NCI-H1048 (cell line): Measurements from ENCODE around the gene FAM163B.

Experiments
- DNase-seq: peaks from one replicate; lab custom pipeline; 2025; lab: John Stamatoyannopoulos, UW

The FAM163B gene

DNA sequence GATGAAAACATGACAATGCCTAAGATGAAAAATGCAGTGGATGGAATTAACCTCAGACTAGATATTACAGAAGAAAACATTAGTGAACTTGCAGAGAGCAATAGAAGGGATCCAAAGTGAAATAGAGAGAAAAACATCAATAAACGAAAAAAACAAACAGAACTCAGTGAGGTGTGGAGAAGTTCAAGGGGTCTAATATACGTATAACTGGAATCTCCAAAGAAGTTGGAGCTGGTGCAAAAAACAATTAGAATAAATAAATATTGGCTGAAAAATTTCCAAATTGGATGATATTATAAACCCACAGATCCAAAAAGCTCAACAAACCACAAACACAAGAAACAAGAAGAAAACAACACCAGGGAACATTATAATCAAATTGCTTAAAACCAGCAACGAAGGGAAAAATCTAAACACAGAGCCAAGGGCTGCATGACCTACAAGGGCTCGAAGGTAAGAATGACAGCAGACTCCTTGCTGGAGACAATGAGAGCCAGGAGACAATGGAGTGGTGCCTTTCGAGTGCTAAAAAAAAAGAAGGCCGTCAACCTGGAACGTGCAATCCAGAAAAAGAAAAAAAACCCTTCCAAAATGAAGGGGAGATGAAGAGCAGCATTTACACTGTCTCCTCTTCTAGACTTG, 11.8 kb downstream of the FAM163B start:
- DNase-seq = no peak

DNA sequence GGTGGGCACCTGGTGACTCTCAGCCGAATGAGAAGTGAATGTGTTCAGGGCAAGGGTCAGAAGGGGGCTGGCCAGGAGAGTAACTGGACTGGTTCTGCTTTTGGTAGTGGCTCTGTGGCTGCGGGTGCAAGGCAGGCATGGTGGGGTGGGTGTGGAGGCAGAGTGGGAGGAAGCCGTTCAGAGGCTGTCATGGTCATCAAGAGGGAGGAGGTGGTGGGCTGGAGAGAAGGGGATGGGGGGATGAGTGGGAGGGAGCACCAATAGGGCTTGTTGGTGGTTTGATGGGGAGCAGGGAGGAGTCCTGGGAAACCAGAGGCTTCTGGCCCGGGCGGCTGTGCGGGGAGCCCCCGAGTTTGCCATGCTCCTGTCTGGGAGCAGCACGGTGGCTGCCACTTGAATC, 13.3 kb downstream of the FAM163B start:
- DNase-seq = no peak

DNA sequence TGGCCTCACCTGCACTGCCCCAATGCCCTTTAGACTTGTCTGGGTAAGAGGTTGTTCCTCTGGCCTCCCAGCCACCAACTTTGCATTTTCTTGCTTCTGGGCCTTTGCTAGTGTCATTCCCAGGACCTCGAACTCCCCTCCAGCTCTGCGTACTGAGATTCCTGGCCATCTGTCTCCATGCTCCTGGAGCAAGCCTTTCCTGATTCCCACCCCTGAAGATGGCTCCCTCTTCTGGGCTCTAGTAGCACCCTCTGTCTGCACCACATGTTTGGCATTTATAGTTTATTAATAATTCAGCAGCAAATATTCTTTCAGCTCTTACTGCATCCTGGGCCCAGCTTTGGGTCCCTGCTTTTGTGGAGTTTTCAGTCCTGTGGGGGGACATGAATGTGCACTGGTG, 14.9 kb downstream of the FAM163B start:
- no peak for DNase-seq

DNA sequence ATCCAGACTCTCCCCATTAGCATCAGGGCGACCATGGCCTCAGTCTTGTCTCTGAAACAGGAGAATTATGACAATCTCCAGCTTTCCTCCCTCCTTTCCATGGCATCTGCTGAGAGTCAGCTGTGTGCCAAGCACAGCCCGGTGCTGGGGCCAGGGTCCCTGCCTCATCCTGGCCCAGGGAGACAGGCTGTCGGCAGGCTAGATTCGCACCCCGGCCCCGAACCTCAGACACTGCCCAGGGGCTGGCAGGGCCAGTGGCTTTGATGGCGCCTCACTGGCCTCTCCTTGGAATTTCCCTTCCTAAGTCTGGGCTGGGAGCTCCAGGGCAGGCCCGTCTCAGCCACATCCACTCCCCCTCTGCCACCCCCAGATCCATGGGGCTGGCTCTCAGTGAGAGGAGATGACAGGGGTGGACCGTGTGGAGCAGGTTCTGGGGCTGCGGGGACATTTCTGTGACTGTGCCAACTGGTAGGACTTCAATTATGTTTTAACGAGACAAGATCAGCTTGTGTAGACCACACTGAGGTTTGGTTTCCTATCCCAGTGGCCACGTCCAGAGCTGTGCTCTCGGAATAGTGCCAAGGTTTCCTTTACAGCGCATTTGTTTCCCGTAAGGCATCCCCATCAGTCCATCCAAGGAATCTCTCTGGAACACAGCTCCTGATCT, 15.5 kb downstream of the FAM163B start:
- DNase-seq = no peak

DNA sequence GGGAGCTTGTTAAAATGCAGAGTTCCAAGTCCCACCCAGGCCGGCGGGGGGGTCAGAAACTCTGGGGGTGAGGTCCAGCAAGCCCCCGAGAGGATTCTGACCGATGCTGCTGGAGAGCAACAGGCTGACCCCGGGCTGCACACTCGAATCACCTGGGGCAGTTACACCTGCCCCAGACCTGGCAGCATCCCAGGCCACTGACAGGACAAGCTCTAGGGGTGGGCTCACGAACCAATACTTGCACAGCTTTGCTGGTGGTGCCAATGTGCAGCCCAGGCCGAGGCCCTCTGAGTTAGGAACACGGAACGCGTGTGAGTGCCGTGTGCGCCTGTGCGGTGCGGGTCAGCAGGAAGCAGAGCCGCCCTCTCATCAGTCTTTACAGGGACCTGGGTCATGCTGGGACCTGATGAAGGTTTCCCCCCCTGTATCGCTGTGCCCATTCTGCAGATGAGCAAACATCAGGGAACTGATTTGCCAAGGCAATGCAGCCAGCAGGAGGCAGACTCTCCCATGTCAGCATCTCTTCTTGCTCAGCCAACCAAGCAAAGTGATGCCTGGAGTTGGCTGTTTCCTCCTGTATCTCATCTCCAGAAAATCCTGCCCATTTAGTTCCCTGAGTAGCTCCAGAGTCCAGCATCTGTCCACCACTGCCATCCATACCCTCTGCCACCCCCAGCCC, 16.3 kb downstream of the FAM163B start:
- DNase-seq = no peak

DNA sequence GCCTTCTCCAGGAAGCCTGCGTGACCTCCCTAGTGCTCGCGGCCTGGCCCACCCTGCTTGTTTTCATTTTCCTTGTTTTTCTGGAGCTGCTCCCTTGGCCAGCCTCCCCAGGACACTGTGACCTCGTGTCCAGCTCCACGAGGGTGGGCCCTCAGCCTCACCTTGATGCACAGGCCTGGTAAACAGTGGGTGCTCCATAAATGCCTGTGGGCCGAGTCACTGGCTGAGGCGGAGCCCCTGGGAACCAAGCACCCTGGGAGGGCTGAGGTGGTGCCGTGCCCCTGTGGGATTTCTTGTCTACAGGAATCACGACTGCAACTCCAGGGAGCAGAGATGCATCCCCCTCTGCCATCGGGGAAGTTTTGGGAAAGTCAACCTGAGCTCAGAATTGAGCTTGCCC, 17.2 kb downstream of the FAM163B start:
- DNase-seq = no peak

DNA sequence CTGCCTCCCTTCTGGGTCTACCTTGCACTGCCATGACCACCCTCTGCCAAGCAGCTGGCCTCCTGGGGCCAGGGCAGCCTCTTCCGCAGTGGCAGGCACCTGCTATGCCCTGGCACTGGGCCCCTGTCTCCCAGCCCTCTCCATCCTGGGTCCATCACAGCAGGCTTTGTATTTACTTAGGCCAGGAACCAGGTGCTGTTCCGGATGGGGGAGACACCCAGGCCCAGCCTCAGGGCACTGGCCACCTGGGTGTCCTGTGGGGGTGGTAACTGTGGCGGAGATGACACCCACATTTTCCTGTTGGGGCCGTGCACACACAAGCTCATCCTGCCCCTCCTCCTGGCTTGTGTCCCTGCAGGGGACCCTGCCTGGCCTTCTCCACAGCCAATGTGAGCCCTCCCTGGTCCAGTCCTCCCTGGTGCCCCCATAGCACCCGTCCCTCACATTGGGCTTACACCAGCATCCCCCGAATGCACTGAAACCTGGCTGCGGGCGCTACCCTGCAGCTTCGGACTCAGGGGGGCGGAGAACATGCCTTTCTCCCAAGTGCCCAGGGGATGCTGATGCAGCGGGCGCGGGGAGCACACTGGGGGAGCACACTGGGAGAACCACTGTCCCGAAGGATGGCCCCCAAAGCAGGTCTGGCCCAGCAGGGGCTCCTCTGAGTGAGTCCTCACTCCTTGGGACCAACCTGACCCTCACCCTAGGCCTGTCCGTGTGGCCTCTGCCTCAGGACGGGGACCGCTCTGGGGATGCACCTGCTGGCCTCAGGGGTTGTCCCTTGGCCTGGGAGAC, 17.9 kb downstream of the FAM163B start:
- no peak for DNase-seq

DNA sequence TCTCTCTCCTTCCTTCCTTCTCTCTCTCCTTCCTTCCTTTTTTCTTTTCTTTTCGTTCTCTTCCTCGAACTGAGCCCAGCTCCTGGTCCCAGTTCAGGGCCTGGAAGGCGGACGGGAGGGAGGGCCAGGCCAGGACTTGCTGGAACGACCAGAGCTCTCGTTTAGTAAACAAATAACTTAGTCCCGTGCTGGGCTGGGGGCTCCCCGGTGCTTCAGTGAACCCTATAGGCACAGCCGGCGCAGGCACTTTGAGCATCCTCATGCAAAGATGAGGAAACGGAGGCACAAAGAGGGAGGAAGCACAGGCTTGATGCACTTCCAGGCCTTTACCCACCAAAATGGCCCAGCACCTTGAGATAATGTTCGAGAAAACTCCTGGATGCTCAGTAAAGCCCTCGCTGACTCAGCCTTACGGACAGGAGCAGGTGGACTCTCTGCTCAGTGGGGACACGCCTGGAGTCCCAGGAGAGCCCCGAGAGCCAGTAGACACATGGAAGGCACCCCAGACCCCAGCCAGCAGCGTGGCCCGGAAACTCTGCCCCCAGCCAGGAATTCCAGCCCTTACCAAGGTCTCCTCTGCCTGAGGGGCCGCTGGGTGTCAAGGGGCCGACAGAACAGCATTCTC, 18.8 kb downstream of the FAM163B start:
- DNase-seq = no peak

DNA sequence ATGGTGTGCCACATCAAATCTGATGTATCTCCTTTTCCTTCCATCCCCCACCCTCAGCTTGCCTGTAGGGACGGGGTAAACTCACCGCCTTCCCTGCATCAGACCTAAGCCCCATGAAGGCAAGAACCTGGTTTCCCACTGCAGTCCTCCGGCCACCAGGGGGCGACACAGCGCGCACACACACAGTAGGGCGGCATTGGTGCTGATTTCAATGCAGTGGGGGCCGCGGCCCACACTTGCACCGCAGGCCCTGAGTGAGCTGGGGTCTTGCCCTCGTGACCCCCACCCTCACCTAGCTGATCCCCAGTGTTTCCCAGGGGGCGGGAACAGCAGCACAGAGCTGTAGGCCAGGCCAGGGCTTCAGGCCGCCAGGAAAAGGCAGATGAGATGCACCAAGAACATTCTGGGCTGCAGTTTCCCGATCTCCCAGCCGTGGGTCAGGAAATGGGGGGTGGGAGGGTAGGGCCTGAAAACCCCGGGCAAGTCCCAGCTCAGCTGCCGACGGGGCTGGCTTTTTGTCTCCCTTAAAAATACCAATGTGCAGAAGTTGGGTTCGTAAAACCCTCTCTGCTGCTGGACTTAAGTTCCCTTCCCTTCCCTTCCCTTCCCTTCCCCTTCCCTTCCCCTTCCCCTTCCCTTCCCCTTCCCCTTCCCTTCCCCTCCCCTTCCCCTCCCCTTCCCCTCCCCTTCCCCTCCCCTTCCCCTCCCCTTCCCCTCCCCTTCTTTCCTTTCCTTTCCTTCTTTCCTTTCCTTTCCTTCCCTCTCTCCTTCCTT, 19.5 kb downstream of the FAM163B start:
- DNase-seq = no peak

DNA sequence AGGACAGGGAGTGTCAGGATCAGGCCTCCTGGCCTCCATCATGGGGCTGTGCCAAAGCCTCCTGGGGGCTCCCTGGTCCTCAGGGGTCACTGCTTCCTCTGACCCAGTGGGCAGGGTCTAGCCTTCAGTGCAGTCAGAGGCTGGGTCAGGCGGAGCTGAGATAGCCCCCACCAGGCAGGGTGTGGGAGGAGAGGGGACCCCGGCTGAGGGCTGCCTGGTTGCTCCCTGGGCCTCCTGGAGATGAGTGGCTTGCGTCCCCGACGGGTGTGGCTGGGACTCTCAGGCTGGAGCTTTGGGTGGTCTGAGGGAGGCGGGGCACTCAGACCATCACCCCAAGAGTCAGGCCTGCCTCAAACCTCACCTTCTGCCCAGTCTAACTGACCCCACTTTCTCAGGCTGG, 21.7 kb downstream of the FAM163B start:
- no peak for DNase-seq

DNA sequence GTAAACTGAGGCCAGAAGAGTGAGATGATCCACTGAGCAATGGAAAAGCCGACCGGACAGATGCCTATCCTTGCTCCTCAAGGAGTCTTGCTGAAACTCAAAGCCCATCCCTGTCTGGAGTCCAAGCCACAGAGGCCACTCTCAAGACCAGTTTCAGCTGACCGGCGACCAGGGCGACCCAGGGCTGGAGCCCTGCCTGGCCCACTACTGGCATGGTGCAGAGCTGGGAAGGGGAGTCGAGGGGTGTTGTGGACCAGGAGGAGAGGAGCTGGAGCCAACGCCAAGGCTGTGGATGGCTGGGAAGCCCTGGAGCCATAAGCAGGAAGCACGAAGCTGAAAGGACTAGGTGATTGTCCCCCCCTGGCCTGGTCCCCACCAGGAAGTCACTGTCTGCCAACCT, 22.1 kb downstream of the FAM163B start:
- DNase-seq = no peak

DNA sequence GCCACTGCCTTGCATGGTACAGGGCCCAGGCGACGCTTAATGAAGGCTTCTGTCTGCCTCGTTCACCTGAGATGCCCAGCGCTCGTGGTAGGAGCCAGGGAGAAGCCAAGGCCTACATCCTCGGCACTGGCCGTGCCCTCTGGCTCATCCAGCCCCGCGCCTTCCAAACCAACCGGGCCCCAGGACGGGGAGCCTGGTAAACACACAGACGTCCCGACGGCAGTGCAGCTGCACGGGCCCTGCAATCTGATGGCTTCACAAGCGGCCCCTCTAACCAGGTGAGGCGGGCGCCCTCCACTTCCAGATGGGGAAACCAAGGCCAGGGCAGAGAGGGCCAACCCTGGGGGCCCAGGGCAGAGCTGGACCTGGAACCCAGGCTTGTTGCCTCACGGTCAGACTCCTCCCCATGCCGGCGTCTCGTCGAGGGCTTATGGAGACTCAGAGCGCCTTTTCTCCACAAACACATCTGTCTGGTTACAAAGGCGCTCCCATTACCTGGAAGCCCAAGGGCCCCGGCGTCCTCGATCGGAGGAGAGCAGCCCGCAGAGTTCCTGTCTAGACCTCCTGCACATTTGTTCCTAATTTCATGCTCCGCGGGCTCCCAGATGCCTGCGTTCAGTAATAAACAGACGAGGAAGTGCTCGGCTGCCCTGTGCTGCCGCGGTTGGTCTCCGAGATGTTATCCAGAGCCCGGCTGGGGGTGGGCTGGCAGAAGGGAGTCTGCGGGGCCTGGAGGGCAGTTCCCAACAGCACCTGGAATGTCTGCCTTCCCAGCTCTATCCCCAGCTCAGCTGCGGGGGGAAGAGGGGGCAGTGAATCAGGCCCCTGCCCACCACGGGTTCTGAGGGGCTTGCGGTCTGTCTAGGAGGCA, 23.5 kb downstream of the FAM163B start:
- DNase-seq = no peak

DNA sequence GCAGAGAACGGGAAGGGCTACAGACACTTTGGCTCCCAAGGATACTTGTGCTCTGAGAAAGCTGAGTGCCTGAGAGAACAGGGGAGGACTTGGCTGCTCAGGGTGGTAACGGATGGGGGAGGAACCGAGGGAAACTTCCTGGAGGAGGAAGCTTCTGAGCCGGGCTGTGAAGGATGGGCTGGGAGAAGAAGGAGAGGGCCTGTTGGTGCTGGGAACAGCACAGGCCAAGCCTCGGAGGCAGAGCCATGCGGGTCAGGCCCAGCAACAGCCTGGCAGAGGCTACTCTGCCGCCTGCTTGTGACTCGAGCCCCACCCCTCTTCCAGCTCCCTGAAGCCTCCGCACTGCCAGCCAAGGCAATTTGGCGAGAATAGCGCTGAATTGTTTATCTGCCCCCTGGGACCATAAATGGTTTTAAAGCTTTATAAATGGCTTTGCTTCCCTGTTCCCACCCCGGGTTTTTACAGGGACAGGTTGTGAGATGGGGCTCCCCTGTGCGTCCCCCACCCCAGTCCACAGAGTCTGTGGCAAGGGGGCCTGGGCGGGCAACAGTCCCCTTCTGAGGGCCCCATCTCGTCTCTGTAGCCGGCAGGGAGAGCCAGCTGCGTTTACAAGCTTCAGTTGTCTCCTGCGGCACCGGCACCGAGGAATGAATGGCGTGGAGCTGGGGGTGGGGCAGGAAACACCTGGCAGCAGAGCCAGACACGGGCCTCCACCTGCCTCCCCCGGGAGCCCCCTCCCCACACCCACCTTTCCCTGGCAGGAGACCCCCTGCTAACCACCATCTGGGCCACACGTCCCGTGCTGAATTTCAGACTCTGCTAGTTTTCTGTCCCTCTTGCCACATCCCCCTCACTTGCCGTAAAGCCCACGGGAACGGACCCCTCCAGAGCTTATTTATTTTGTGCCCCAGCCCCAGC, 24.4 kb downstream of the FAM163B start:
- DNase-seq = no peak

DNA sequence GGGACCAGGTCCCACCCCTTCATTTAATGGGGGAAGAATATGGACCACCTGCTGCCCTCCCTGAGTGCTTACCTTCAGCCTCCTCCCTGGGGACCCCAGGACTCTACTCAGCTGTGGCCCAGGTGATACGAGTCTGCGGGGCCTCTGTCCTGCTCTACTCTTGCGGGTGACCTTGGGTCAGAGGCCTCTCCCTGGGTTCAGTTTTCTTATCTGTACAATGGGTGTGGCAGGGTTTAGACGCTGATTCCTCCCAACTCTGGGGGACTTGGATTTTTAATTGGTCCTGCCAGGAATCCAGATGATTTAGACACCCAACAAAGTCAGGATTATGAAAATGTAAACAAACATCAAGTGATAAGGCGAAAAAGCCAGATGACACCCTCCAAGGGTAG, 25.0 kb downstream of the FAM163B start:
- DNase-seq = no peak

DNA sequence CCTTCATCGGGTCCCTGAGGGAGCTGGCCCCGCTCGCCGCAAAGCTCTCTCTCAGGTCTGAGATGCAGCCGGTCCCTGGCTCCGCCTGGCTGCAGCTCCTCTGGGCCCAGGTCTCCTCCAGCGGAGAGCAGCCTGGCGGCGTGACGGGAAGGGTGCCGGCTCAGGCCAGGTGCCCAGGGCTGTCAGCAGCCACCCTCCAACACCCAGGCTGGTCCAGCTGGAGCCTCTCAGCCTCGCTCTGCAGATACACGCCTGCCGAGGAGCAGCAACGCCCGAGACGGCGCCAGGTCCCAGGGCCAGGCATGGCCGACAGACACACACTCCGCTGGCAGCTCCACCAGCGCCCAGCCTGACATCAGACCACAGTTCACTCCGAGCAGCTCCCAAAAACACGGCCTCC, 25.6 kb downstream of the FAM163B start:
- no peak for DNase-seq

DNA sequence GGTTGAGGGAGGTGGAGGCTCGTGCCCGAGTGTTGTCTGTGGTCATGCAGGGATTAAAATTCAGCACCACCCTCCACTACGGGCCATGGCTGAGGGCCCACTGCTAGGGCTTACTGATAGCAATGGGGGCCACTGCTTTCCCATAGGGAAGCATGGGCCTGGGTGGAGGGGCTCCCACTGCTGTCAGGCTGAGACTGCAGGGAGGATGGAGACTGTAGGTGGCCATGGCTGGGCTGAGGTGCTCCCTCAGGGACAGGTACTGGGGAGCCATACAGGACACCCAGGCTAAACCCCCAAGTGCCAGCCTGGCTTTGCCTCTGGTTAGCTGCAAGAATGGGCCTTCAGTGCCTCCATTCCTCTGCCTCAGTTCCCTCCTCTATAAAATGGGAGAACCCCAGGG, 26.1 kb downstream of the FAM163B start:
- DNase-seq = no peak

DNA sequence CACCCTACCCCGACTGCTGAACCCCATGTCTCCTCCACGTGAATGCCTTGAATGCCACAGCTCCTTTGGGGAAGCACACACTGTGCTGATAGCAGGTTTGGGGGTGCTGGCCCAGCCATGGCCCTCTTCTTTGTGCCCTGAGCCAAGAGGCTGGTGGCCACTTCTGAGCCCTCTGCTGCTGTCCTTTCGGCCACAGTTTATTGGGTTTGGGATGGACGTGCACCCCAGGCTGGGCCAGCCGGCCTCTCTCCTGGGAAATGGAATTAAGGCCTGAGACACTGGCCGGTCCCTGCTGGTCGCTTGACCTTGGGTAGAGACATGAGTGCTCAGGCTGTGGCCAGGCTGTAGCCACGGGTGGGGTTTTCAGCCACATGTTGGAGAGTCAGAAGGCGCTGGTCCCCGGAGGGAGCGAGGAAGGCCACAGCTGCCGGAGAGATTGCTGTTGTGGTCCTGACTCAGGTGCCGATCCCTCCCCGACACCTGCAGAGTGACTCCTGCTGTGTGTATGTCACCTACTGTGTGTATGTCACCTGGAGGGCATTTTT, 26.6 kb downstream of the FAM163B start:
- no peak for DNase-seq

DNA sequence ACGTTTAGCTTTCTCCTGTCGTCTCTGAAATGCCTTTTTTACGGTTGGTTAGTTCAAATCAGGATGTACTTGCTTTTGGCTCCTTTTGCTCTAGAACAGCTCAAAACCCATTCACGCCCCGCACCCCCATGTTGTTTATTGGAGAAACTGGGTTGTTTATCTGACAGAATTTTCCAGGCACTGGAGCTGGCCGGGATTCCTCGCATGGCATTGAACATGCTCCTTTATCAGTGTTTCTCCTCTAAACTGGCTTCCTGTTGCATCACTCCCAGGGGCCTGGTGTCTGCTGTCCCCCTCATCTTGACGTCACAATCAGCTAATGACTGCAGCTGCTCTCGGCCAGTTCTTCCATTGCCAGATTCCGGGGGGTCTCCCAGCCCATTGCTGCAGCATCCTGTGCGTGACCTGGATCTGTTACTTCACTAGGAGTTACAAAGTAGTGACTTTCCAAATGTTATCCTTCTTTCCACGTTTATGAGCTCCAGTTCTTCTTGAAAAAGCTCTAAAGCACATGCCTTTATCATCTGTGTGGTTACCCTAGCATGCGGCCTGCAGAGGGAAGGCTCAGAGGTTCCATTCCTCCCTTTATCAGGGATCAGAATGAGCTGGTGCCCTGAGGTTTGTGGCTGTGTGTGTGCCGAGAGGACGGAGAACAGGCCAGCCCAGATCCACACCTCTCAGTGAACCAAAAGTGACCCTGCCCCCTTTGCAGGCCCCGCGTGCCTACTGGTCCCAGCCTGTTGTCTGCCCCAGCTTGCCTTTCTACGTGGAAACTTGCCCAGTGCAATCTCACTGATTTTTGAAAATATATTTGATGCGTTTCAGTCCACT, 27.5 kb downstream of the FAM163B start:
- DNase-seq = no peak
